GM12865 (cell line): ENCODE results near the gene TEP1.

Experiments used
- DNase-seq: peaks from one replicate; pipeline ENCODE4 v3.0.0; 2010; ENCODE audit warnings: low read depth
- H3K4me3 ChIP-seq: 2 replicates; pipeline ENCODE4 v1.5.1; 2011; ENCODE audit warnings: mild to moderate bottlenecking, low read depth, low read length, control low read depth
- TF ChIP-seq, protein P1 (sequence below): IDR thresholded peaks from 2 replicates; pipeline ENCODE4 v1.5.1; 2011; ENCODE audit warnings: low read length, control low read depth, low read depth, inconsistent platforms; ENCODE audit not compliant: insufficient read depth; ENCODE audit errors: missing control alignments

The TEP1 gene

GRCh38 chr14:20381341-20381740 is 32.0 kb downstream of the TEP1 start:
- TF ChIP-seq, protein P1, sequence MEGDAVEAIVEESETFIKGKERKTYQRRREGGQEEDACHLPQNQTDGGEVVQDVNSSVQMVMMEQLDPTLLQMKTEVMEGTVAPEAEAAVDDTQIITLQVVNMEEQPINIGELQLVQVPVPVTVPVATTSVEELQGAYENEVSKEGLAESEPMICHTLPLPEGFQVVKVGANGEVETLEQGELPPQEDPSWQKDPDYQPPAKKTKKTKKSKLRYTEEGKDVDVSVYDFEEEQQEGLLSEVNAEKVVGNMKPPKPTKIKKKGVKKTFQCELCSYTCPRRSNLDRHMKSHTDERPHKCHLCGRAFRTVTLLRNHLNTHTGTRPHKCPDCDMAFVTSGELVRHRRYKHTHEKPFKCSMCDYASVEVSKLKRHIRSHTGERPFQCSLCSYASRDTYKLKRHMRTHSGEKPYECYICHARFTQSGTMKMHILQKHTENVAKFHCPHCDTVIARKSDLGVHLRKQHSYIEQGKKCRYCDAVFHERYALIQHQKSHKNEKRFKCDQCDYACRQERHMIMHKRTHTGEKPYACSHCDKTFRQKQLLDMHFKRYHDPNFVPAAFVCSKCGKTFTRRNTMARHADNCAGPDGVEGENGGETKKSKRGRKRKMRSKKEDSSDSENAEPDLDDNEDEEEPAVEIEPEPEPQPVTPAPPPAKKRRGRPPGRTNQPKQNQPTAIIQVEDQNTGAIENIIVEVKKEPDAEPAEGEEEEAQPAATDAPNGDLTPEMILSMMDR: no peak

DNA sequence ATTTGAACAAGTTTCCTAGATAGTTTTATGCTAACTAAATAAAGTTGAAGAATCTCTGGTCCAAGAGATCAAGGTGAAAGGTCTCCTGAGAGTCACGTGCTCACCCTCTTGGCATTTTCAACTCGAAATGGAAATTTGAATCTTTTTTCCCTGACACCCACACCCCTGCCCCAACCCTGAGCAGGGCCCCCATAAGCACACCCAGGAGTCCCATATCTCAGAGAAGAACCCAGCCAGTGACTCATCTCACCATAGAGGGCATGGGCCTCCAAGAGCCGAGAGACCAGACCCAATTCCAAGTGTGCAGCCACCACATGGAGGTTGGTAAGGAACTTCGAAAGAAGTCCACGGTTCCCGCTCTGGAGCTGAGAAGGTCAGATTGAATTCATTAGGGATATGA is 32.6 kb downstream of the TEP1 start:
- no peak for DNase-seq
- no peak overlapping the region for H3K4me3 ChIP-seq
- TF ChIP-seq, protein P1: no peak

More at GRCh38 chr14:20381341-20381740, 32.0 kb downstream of the TEP1 start:
- no peak overlapping the region for H3K4me3 ChIP-seq
- DNase-seq: no peak

GRCh38 chr14:20379743-20380142 is 33.6 kb downstream of the TEP1 start:
- H3K4me3 ChIP-seq: no peak overlapping the region
- TF ChIP-seq, protein P1: no peak
- no peak for DNase-seq

GRCh38 chr14:20377171-20377570 is 36.1 kb downstream of the TEP1 start:
- no peak overlapping the region for H3K4me3 ChIP-seq
- TF ChIP-seq, protein P1: no peak
- DNase-seq: no peak

DNA sequence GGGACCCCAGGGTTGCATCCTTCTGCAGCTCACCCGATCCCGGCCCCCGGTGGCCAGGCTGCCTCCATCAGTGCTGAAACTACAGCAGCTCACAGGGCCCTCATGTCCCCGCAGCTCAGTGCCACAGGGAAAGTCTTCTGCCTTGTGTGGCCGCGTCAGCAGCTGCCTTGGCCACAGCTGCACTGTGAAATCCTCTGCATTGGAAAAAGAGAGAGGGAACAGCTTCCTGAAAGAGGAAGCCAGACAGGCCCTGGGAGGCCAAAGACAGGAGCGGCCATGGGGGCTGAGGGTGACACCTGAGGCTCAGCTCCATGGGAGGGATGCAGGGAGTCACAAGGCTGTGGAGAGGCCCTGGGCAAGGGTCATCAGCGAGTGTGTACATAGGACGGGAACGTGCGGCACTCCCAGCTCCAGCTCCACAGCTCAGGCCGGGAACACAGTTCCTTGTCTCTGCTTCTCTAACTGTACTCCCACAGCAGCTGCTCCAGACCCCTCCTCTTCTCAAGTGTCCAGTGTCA is 37.2 kb downstream of the TEP1 start:
- H3K4me3 ChIP-seq: no peak overlapping the region
- TF ChIP-seq, protein P1: no peak
- no peak for DNase-seq

- TF ChIP-seq, protein P1: no peak
- no peak for DNase-seq
- H3K4me3 ChIP-seq: no peak overlapping the region
These were observed 37.8 kb downstream of the TEP1 start for GRCh38 chr14:20375471-20375870.

GRCh38 chr14:20372796-20373195 is 40.5 kb downstream of the TEP1 start:
- TF ChIP-seq, protein P1: no peak
- DNase-seq: no peak
- H3K4me3 ChIP-seq: no peak overlapping the region
